OCI-LY1 (cell line): ENCODE results near the gene DCDC1.

Experiments used
- H2AFZ ChIP-seq: fragments of 200-600 bp; sonication (generic), shearing (Covaris generic); 2 replicates; pipeline ENCODE4 v1.6.0; 2014; ENCODE audit warnings: antibody characterized with exemption, mild to moderate bottlenecking, low read length
- H3F3A ChIP-seq: fragments of 200-600 bp; sonication (generic), shearing (Covaris generic); 2 replicates; pipeline ENCODE4 v1.6.0; 2014; ENCODE audit warnings: mild to moderate bottlenecking, antibody characterized with exemption, low read length, moderate library complexity; ENCODE audit not compliant: insufficient read depth
- H3K27ac ChIP-seq: fragments of 200-600 bp; sonication (generic); 2 replicates; pipeline ENCODE4 v1.5.1; 2014; ENCODE audit warnings: low read length, mixed run types, mild to moderate bottlenecking, low read depth; ENCODE audit not compliant: poor library complexity, severe bottlenecking
- H3K27me3 ChIP-seq: fragments of 200-600 bp; sonication (generic); 2 replicates; pipeline ENCODE4 v1.6.0; 2014; ENCODE audit warnings: antibody characterized with exemption, mild to moderate bottlenecking, low read length, moderate library complexity; ENCODE audit not compliant: insufficient read depth
- H3K36me3 ChIP-seq: fragments of 200-600 bp; sonication (generic); 2 replicates; pipeline ENCODE4 v1.6.1; 2014; ENCODE audit warnings: mild to moderate bottlenecking, antibody characterized with exemption, low read length, moderate library complexity, mixed read lengths; ENCODE audit not compliant: insufficient read depth
- H3K4me1 ChIP-seq: fragments of 200-600 bp; sonication (generic); 2 replicates; pipeline ENCODE4 v1.5.1; 2014; ENCODE audit warnings: mild to moderate bottlenecking, low read length, moderate library complexity; ENCODE audit not compliant: insufficient read depth, severe bottlenecking
- H3K4me2 ChIP-seq: fragments of 200-600 bp; sonication (generic), shearing (Covaris generic); 2 replicates; pipeline ENCODE4 v1.6.1; 2014; ENCODE audit warnings: low read length
- H3K4me3 ChIP-seq: fragments of 200-600 bp; sonication (generic); 2 replicates; pipeline ENCODE4 v1.5.1; 2014; ENCODE audit warnings: low read length, low read depth, mild to moderate bottlenecking, mixed read lengths; ENCODE audit not compliant: poor library complexity, severe bottlenecking
- H3K79me2 ChIP-seq: fragments of 200-600 bp; shearing (Covaris generic); 2 replicates; pipeline ENCODE4 v1.6.1; 2016; ENCODE audit warnings: mixed run types, low read length, mixed read lengths; ENCODE audit not compliant: insufficient read depth
- H3K9ac ChIP-seq: fragments of 200-600 bp; sonication (generic), shearing (Covaris generic); 2 replicates; pipeline ENCODE4 v1.6.1; 2014; ENCODE audit warnings: mild to moderate bottlenecking, low read length, mixed read lengths
- H3K9me2 ChIP-seq: fragments of 200-600 bp; sonication (generic), shearing (Covaris generic); 2 replicates; pipeline ENCODE4 v1.6.1; 2014; ENCODE audit warnings: low read depth, mild to moderate bottlenecking, low read length, mixed read lengths
- H3K9me3 ChIP-seq: fragments of 200-600 bp; shearing (Covaris generic); 2 replicates; pipeline ENCODE4 v1.6.1; 2014; ENCODE audit warnings: low read length, mixed read lengths
- H4K20me1 ChIP-seq: fragments of 200-600 bp; sonication (generic), shearing (Covaris generic); 2 replicates; pipeline ENCODE4 v1.6.0; 2016; ENCODE audit warnings: mild to moderate bottlenecking, low read length; ENCODE audit not compliant: insufficient read depth
- EZH2 ChIP-seq: fragments of 200-600 bp; sonication (generic), shearing (Covaris generic); IDR thresholded peaks from 2 replicates; pipeline ENCODE4 v1.8.0; 2017; ENCODE audit warnings: borderline replicate concordance, mixed run types, mild to moderate bottlenecking, antibody characterized with exemption, low read length, moderate library complexity, mixed read lengths
- TF ChIP-seq, protein P1 (sequence below): fragments of 200-600 bp; sonication (generic), shearing (Covaris generic); IDR thresholded peaks from 2 replicates; pipeline ENCODE4 v1.5.1; 2017; ENCODE audit warnings: mild to moderate bottlenecking, antibody characterized with exemption, low read length, moderate library complexity, mixed read lengths

DCDC1 gene

DNA sequence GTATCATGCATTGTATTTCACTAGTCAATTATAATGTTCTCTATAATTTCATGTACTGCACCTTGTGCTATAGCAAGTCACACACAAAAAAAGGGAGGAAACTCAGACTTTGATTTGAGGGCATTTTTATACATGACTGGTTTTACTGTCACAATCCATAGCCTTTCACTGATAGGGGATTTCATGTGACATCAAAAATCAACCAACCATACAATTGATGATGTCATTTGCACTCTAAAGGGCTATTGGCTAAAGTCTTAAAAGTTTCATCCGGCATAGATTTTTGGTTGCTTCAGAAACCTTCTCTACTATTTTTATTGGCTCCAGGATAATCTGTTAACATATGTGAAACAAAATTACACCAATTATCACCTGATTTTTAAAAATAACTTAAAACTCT, 237.8 kb downstream of the DCDC1 start:
- TF ChIP-seq, protein P1, sequence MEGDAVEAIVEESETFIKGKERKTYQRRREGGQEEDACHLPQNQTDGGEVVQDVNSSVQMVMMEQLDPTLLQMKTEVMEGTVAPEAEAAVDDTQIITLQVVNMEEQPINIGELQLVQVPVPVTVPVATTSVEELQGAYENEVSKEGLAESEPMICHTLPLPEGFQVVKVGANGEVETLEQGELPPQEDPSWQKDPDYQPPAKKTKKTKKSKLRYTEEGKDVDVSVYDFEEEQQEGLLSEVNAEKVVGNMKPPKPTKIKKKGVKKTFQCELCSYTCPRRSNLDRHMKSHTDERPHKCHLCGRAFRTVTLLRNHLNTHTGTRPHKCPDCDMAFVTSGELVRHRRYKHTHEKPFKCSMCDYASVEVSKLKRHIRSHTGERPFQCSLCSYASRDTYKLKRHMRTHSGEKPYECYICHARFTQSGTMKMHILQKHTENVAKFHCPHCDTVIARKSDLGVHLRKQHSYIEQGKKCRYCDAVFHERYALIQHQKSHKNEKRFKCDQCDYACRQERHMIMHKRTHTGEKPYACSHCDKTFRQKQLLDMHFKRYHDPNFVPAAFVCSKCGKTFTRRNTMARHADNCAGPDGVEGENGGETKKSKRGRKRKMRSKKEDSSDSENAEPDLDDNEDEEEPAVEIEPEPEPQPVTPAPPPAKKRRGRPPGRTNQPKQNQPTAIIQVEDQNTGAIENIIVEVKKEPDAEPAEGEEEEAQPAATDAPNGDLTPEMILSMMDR: no peak
- Histone ChIP-seq H3K4me2 (no peak overlapping the region), H3K9me3 (no peaks in the 10 kb centered on the region), H3K27me3 (no peaks in the 10 kb centered on the region), H3K9me2 (no peaks in the 10 kb centered on the region), H3K4me3 (no peak overlapping the region), H3K79me2 (no peaks in the 10 kb centered on the region), H3K9ac (no peak overlapping the region), H3K36me3 (no peaks in the 10 kb centered on the region), H3K27ac (no peak overlapping the region), H2AFZ (no peak overlapping the region), H4K20me1 (no peaks in the 10 kb centered on the region), H3K4me1 (no peaks in the 10 kb centered on the region), H3F3A (no peaks in the 10 kb centered on the region)

DNA sequence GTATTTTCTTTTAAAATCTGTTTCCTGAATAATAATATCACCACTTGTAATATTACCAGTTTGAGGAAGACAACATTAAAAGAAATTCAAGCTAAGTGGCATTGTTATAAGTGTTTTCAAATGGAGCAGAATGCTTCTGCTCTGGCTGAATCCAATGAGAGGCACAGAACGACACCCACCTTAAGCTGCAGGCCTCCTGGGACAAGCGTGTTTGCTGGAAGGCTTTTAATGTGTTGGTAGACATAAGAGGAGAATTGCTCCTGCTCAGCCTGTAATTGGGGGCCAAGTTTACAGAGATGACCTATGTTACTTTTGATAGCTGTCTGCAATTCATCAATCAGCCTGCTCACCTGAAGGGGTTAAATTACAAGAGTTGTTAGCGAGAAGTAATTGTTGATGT, 242.2 kb downstream of the DCDC1 start:
- Histone ChIP-seq H3K4me1 (no peaks in the 10 kb centered on the region), H2AFZ (no peak overlapping the region), H3K4me2 (no peak overlapping the region), H3K9me2 (no peaks in the 10 kb centered on the region), H3K4me3 (no peak overlapping the region), H3K27me3 (no peaks in the 10 kb centered on the region), H3K27ac (no peak overlapping the region), H3F3A (no peaks in the 10 kb centered on the region), H3K79me2 (no peaks in the 10 kb centered on the region), H4K20me1 (no peaks in the 10 kb centered on the region), H3K9ac (no peak overlapping the region), H3K36me3 (no peaks in the 10 kb centered on the region), H3K9me3 (no peaks in the 10 kb centered on the region)
- TF ChIP-seq, protein P1: no peak
- TF ChIP-seq EZH2: no peak

DNA sequence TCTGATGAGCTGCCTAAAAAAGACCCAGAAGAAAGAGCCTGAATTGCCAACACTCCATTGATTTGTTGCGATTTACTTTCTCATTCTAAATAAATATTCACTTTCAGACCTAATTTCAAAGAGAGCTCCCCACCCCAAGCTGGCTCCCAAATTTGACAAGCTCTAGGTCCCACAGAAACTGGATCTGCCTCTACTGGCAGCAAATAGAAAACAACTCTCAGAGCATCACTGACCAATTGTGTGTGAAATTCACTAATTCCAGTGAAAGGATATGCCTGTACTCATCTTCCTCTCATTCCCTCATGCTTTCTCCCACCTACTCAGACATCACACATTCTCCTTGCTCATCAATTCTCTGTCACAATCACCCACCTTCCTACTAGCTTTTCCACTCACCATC, 249.1 kb downstream of the DCDC1 start:
- Histone ChIP-seq H3K4me2 (no peak overlapping the region), H3F3A (no peaks in the 10 kb centered on the region), H3K9ac (no peak overlapping the region), H3K27me3 (no peaks in the 10 kb centered on the region), H3K27ac (no peak overlapping the region), H3K79me2 (no peaks in the 10 kb centered on the region), H3K4me1 (no peaks in the 10 kb centered on the region), H3K36me3 (no peaks in the 10 kb centered on the region), H3K9me2 (no peaks in the 10 kb centered on the region), H3K9me3 (no peaks in the 10 kb centered on the region), H3K4me3 (no peak overlapping the region), H4K20me1 (no peaks in the 10 kb centered on the region), H2AFZ (no peak overlapping the region)
- TF ChIP-seq, protein P1: no peak
- TF ChIP-seq EZH2: no peak
